ENCODE results near the gene CFAP141.

- TF ChIP-seq POLR2A (IDR thresholded peaks at IDR 0.05; ENCODE audit: low read depth, low read length) = peak; percentile 92
- 0 out of 2 replicates have a peak, but pooled peaks have one; percentile 71 for TF ChIP-seq TAF1 (IDR thresholded peaks at IDR 0.05; ENCODE audit: low read depth, low read length)
- TF ChIP-seq POLR2AphosphoS5 (IDR thresholded peaks at IDR 0.05; ENCODE audit: low read depth, low read length) = peak; percentile 90
- no peak for TF ChIP-seq PAX5 (IDR thresholded peaks at IDR 0.05; ENCODE audit: insufficient read depth, low read length, severe bottlenecking)
- no peak for TF ChIP-seq POU2F2 (IDR thresholded peaks at IDR 0.05; ENCODE audit: low read depth, low read length)
- TF ChIP-seq SPI1 (IDR thresholded peaks at IDR 0.05; ENCODE audit: low read depth, low read length) = no peak
These were observed 15.3 kb upstream of the CFAP141 start for GRCh38 chr1:154221278-154222001.

Data from GM12891 (cell line).